Fibroblast of skin of back (primary cell): ENCODE results near the gene HBA2. TPM values are rescaled to one million over a fixed set of nuclear protein-coding genes. Genes with fewer than 3 reads are reported as not detected.
"Not testable (repeated sequence)": the region's sequence is repeated elsewhere in the genome, so short reads cannot be mapped to it uniquely, and the experiment has no call there.

Experiments used
- DNase-seq: peaks from one replicate; pipeline ENCODE4 v3.0.0-alpha.2; 2013
- polyA plus RNA-seq, 2 experiments: library from polyadenylated mRNA; unstranded; fragments of 120-200 nt; gene quantifications; one replicate each; pipeline ENCODE4 v1.2.1, GENCODE V29; 2013; ENCODE audit not compliant: insufficient read length in 2 of 2

The HBA2 gene
- 6.3 TPM for polyA plus RNA-seq (2013, experiment 1 of 2; ENCODE audit: insufficient read length)
- polyA plus RNA-seq (2013, experiment 2 of 2; ENCODE audit: insufficient read length) = 12.7 TPM

DNA sequence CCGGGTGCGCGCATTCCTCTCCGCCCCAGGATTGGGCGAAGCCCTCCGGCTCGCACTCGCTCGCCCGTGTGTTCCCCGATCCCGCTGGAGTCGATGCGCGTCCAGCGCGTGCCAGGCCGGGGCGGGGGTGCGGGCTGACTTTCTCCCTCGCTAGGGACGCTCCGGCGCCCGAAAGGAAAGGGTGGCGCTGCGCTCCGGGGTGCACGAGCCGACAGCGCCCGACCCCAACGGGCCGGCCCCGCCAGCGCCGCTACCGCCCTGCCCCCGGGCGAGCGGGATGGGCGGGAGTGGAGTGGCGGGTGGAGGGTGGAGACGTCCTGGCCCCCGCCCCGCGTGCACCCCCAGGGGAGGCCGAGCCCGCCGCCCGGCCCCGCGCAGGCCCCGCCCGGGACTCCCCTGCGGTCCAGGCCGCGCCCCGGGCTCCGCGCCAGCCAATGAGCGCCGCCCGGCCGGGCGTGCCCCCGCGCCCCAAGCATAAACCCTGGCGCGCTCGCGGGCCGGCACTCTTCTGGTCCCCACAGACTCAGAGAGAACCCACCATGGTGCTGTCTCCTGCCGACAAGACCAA lies at the start of gene HBA2:
TSS of gene HBA2 (plus strand) at position 503 of the 568 bp plus-strand sequence. CDS start at position 540, 37 bp downstream.
- not testable (repeated sequence) for DNase-seq

GRCh38 chr16:123558-124350 lies 48.9 kb upstream of the HBA2 start:
- not testable (repeated sequence) for DNase-seq

DNA sequence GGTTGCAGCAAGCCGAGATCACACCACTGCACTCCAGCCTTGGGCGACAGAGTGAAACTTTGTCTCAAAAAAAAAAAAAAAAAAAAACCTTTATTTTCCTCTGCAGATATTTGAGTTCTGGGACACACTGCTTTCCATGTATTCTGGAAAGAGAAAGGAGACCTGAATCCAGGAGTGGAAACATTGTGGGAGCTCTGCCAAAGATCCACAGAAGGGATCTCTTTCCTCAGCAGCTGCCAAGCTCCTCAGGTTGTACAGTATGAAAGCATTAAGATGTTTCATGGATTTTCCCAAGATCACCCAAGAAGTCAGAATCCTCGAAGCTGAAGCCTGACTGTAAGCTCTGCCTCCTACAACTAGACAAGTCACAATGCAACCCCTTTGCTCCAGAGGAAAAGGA lies 47.7 kb upstream of the HBA2 start:
- DNase-seq = no peak

- DNase-seq = no peak
Measured at GRCh38 chr16:129075-129474, 43.6 kb upstream of the HBA2 start.

DNA sequence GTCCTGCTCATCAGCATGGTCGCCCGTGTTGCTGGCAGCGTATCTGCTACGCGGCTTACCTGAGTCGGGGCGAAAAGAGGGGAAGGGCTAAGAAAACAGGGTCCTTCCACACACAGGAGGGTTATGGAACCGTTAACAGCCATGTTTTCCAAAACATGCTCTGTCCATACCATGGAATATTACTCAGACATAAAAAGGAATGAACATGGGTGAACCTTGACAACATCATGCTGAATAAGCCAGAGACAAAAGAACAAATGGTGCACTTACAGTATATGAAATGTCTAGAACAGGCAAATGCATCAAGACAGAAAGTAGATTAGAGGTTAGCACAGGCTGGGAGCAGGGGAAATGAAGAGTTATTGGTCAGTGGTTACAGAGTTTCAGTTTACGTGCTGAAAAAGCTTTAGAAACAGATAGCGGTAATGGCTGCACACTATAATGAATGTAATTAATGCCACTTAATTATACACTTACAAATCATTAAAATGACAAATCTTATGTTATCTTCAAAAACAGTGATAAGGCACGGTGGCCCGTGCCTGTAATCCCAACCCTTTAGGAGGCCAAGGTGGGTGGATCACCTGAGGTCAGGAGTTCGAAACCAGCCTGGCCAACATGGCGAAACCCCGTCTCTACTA lies 42.0 kb upstream of the HBA2 start:
- no peak for DNase-seq

GRCh38 chr16:132120-132519 lies 40.6 kb upstream of the HBA2 start:
- DNase-seq = no peak

GRCh38 chr16:133716-134115 lies 39.0 kb upstream of the HBA2 start:
- no peak for DNase-seq

DNA sequence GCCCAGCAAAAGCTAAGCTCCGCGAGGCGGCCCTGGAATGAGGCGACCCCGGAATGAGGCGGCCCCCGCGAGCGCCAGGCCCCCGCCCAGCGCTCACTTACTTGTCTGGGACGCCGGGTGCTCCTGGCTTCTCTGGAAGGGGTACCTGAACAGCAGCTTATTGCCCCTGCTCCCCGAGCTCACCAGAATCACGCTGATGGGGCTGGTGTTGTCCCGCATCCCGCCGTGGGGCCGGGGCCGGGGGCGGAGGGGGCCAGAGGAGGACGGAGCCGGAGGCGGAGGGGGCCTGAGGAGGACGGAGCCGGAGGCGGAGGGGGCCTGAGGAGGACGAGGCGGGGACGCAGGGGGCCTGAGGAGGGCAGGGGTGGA lies 34.6 kb upstream of the HBA2 start:
- DNase-seq = peak; percentile 13

DNA sequence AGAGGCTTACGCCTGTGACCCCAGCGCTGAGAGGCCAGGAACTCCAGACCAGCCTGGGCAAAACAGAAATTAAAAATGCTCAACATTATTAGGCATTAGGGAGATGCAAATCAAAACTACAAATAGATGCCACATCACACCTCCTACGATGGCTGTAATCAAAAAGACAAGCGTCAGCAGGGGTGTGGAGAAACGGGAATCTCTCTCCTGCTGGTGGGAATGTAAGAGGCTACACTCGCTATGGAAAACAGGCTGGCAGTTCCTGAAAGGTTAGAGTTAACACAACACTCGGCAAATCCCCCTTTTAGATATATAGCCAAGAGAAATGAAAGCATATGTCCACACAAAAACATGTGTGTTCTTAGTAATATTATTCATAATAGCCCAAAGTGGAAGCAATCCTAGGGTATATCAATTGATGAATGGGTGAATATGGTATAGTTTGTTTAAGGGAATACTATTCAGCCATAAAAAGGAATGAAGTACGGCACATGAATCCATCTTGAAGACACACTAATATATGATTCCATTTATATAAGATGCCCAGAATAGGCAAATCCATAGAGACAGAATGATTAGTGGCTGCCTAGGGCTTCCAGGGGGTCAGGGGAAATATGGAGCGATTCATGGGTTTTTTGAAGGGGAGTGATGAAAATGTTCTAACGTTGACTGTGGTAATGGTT lies 32.4 kb upstream of the HBA2 start:
- no peak for DNase-seq

DNA sequence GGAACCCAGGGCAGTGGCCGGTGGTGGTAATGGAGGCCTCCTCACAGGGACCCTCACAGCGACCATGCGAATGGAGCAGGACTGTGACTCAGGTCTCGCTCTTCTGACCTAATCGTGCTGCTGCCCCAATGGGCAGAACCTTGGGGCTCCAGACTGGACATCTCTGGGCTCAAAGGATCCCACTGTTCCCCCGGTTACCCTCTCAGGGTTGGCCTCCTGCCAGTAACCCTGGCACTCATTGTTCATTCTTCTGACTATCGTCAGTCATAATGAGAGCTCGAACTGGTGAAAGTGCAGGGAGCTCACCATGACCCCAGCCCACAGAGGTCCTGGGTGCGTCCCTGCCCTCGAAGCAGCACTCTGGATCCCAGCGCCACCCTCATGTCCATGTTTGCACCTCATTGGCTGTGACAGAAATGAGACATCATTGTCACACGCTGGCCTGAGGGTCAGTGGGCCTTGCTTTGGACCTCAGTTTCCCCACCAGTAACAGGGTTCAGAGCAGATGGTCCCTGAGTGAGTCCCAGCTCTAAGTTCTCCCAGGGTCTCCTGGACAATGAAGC lies 30.2 kb upstream of the HBA2 start:
- DNase-seq = no peak

DNA sequence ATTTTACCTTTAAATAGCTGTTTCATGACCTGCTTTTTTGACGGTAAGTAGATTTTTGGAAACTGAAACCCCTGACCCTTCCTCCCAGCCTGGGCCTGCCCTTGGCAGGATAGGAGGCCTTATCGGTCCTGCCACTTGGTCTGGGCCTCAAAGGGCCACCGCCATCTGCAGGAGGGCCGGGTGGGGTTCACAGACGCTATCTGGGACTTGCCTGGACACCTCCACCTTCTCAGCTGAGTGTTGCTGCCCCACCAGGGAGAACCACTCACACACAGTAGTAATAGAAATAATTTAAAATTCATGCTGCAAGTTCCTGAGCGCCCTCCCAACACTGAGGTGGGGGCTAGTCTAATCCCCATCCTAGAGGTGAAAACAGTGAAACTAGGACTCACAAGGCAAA lies 29.6 kb upstream of the HBA2 start:
- DNase-seq = no peak

- no peak for DNase-seq
Measured at GRCh38 chr16:143456-143855, 29.2 kb upstream of the HBA2 start.

GRCh38 chr16:144797-145252 lies 27.9 kb upstream of the HBA2 start:
- no peak for DNase-seq

DNA sequence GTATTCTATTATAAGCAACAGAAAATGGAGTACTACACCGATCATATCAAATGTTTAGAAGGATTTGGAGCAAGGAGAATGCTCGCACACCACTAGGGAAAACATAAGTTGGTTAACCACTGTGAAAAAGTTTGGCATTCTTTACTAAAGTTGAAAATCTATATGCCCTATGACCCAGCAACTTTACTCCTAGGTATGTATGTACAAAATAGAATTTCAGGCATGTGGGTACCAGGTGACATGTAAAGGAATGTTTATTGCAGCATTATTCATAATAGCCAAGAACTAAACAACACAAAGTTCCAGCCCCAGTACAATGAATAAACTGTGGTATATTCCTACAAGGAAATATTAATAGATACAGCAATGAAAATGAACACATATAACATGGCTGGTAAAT lies 26.0 kb upstream of the HBA2 start:
- no peak for DNase-seq

- peak; percentile 77 for DNase-seq
Measured at GRCh38 chr16:149024-149660, 23.5 kb upstream of the HBA2 start.

GRCh38 chr16:152141-153128 lies 20.2 kb upstream of the HBA2 start, which contains the start of gene HBZ:
Gene HBZ (plus strand): TSS chr16:152644. CDS start chr16:152910, 266 bp downstream.
- no peak for DNase-seq

DNA sequence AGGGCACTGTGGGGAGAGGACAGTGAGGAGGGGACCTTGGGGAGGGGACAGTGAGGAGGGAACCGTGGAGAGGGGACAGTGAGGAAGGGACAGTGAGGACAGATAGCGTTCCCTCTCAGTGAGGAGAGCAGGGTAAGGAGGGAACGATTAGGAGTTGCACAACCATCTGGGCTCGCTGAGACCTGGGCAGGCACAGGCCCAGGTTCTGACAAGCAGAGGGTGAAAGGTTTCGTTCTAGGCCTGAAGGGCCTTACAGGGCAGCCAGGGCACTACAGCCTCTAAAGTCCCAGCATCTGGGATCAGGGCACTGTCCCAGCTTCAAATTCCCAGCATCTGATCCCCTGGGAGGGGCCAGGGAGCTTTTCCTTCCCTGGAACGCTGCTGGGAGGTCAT lies 19.6 kb upstream of the HBA2 start:
- DNase-seq = not testable (repeated sequence)

DNA sequence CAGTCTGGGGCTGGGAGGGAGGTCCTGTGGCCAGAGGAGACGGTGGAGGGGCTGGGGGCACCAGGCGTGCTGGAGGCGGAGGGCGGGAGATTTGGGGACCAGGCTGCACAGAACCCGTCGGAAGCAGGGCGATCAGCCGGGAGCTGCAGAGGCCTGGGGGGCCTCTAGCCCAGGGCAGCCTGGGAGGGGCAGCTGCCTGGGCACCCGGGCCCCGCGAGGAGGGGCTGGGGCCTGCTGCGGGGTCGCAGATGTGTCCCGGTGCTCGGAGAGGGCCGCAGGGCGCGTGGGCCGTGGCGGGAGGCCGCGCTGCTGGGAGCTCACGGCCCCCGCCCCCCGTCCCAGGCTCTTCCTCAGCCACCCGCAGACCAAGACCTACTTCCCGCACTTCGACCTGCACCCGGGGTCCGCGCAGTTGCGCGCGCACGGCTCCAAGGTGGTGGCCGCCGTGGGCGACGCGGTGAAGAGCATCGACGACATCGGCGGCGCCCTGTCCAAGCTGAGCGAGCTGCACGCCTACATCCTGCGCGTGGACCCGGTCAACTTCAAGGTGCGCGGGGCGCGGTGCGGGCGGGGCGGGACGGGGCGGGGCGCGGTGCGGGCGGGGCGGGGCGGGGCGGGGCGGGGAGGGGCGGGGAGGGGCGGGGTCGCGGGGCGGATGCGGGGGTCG lies 19.0 kb upstream of the HBA2 start:
- not testable (repeated sequence) for DNase-seq

GRCh38 chr16:154217-155030 lies 18.3 kb upstream of the HBA2 start:
- no peak for DNase-seq
